GM18868 (cell line): ENCODE data around the gene MAPKAPK2.
A peak's percentile ranks its signal among the peaks of the same experiment; 100 is the strongest.
"Not testable (repeated sequence)": the region's sequence is repeated elsewhere in the genome, so short reads cannot be mapped to it uniquely, and the experiment has no call there.

Source experiments
- ATAC-seq: cut with Tn5 transposase; IDR thresholded peaks from one replicate; pipeline ENCODE4 v1.9.1; 2021; ENCODE audit warnings: mild to moderate bottlenecking, moderate library complexity; ENCODE audit not compliant: unreplicated experiment

The MAPKAPK2 gene

GRCh38 chr1:206684478-206685333 is at the start of gene MAPKAPK2:
TSS of gene MAPKAPK2 (plus strand) at chr1:206684905. CDS start at chr1:206685230, 325 bp downstream.
- peak; percentile 49 for ATAC-seq

GRCh38 chr1:206635080-206635977 is 49.4 kb upstream of the MAPKAPK2 start, which contains the start of gene DYRK3:
TSS of gene DYRK3 (plus strand) at chr1:206635536. CDS start at chr1:206635704, 168 bp downstream.
- ATAC-seq: peak; percentile 89

- no peak for ATAC-seq
Measured at GRCh38 chr1:206635978-206636345, 48.7 kb upstream of the MAPKAPK2 start.

GRCh38 chr1:206636671-206637070 is 48.0 kb upstream of the MAPKAPK2 start:
- ATAC-seq: no peak

- ATAC-seq: no peak
Measured at GRCh38 chr1:206637605-206638004, 47.1 kb upstream of the MAPKAPK2 start.

GRCh38 chr1:206642074-206642473 is 42.6 kb upstream of the MAPKAPK2 start:
- not testable (repeated sequence) for ATAC-seq

- ATAC-seq: peak; percentile 51
Measured at GRCh38 chr1:206643118-206643698, 41.5 kb upstream of the MAPKAPK2 start.

GRCh38 chr1:206646504-206646903 is 38.2 kb upstream of the MAPKAPK2 start:
- ATAC-seq: no peak

GRCh38 chr1:206647224-206647623 is 37.5 kb upstream of the MAPKAPK2 start:
- no peak for ATAC-seq

- no peak for ATAC-seq
Measured at GRCh38 chr1:206649261-206649921, 35.3 kb upstream of the MAPKAPK2 start.

- ATAC-seq: no peak
Measured at GRCh38 chr1:206651014-206651413, 33.7 kb upstream of the MAPKAPK2 start.

GRCh38 chr1:206651958-206652890 is 32.5 kb upstream of the MAPKAPK2 start:
- no peak for ATAC-seq

GRCh38 chr1:206653715-206654459 is 30.8 kb upstream of the MAPKAPK2 start:
- ATAC-seq: no peak

GRCh38 chr1:206654828-206655227 is 29.9 kb upstream of the MAPKAPK2 start:
- no peak for ATAC-seq

GRCh38 chr1:206655471-206655882 is 29.2 kb upstream of the MAPKAPK2 start:
- no peak for ATAC-seq

- ATAC-seq: no peak
Measured at GRCh38 chr1:206656936-206657335, 27.8 kb upstream of the MAPKAPK2 start.

GRCh38 chr1:206657751-206658150 is 27.0 kb upstream of the MAPKAPK2 start:
- no peak for ATAC-seq

GRCh38 chr1:206658264-206658980 is 26.3 kb upstream of the MAPKAPK2 start:
- no peak for ATAC-seq
